GM12878 (cell line): ENCODE data around the gene RAP1GAP2. TPM values are rescaled to one million over a fixed set of nuclear protein-coding genes. Genes with fewer than 3 reads are reported as not detected.

Experiments used
- ATAC-seq: fragments of 200-7000 bp; cut with Tn5 transposase; 3 replicates; pipeline ENCODE4 v1.9.1; 2020; ENCODE audit warnings: mild to moderate bottlenecking, moderate library complexity
- BruUV-seq: library from RNA; stranded (reverse); fragments of 400-500 nt; replicated peaks from 2 replicates; lab custom pipeline; 2021; lab: Mats Ljungman, UMichigan
- CTCF ChIA-PET: fragments of 300-600 bp; sonication (Branson Sonifier 250); formaldehyde crosslinking; extraction: SDS; loops from one replicate; lab custom pipeline; 2021; ENCODE audit warnings: inconsistent platforms; lab: Yijun Ruan, JAX
- POLR2A ChIA-PET: fragments of 350-600 bp; formaldehyde crosslinking; extraction: SDS; loops from one replicate; lab custom pipeline; 2021; ENCODE audit warnings: inconsistent platforms; lab: Charles Lee
- RAD21 ChIA-PET: fragments of 300-600 bp; sonication (Branson Sonifier 250); formaldehyde crosslinking; loops from one replicate; lab custom pipeline; 2023; ENCODE audit warnings: antibody characterized with exemption; ENCODE audit not compliant: unreplicated experiment; lab: Charles Lee
- SMC1A ChIA-PET: fragments of 300-600 bp; sonication (Branson Sonifier 250); formaldehyde crosslinking; loops from one replicate; lab custom pipeline; 2023; ENCODE audit not compliant: unreplicated experiment, uncharacterized antibody; lab: Charles Lee
- DNase-seq: peaks from one replicate; pipeline ENCODE4 v3.0.0-alpha.2; 2011; ENCODE audit warnings: low read depth, low spot score
- FAIRE-seq: peaks from 3 replicates; lab custom pipeline; 2011; peaks lifted over from hg19 to GRCh38; lab: Jason Lieb, UNC
- H2AFZ ChIP-seq: 2 replicates; pipeline ENCODE4 v1.6.0; 2011; ENCODE audit warnings: low read depth, low read length, control low read depth; ENCODE audit not compliant: control insufficient read depth
- H3K27ac ChIP-seq: 2 replicates; pipeline ENCODE4 v1.5.1; 2011; ENCODE audit warnings: control low read depth; ENCODE audit not compliant: control insufficient read depth, insufficient read depth
- H3K27me3 ChIP-seq, 2 experiments: replicated peaks in 1 of 2; 2 replicates each; pipeline versions ENCODE4 v1.6.0 to v1.6.1; 2011; ENCODE audit warnings: low read length in 1 of 2; ENCODE audit not compliant: control insufficient read depth in 2 of 2, insufficient read depth in 2 of 2
- H3K36me3 ChIP-seq, 2 experiments: 2 replicates each; pipeline ENCODE4 v1.5.1; 2011; ENCODE audit warnings: low read length in 1 of 2; ENCODE audit not compliant: control insufficient read depth in 2 of 2, insufficient read depth in 2 of 2
- H3K4me1 ChIP-seq: 2 replicates; pipeline ENCODE4 v1.6.1; 2011; ENCODE audit warnings: mild to moderate bottlenecking, low read length, moderate library complexity, mixed read lengths; ENCODE audit not compliant: control insufficient read depth, insufficient read depth
- H3K4me2 ChIP-seq: 2 replicates; pipeline ENCODE4 v1.6.0; 2011; ENCODE audit warnings: control low read depth; ENCODE audit not compliant: control insufficient read depth, insufficient read depth
- H3K4me3 ChIP-seq: fragments of 200-600 bp; sonication (generic); 2 replicates; pipeline ENCODE4 v1.5.1; 2016
- H3K79me2 ChIP-seq: 2 replicates; pipeline ENCODE4 v1.6.0; 2011; ENCODE audit warnings: low read length; ENCODE audit not compliant: control insufficient read depth, insufficient read depth
- H3K9ac ChIP-seq: 2 replicates; pipeline ENCODE4 v1.8.0; 2011; ENCODE audit warnings: low read length, control low read depth, mixed read lengths; ENCODE audit not compliant: control insufficient read depth, insufficient read depth
- H3K9me3 ChIP-seq: replicated peaks from 3 replicates; pipeline ENCODE4 v1.5.1; 2011; ENCODE audit warnings: mild to moderate bottlenecking, low read length; ENCODE audit not compliant: control insufficient read depth, insufficient read depth
- H4K20me1 ChIP-seq: 2 replicates; pipeline ENCODE4 v1.6.0; 2011; ENCODE audit not compliant: control insufficient read depth, insufficient read depth
- NBN ChIP-seq: fragments of 450-650 bp; IDR thresholded peaks from 2 replicates; pipeline ENCODE4 v1.6.1; 2016
- NR2C2 ChIP-seq: IDR thresholded peaks from 2 replicates; pipeline ENCODE4 v1.6.1; 2011; ENCODE audit warnings: borderline replicate concordance, low read depth; ENCODE audit not compliant: control insufficient read depth, insufficient read length
- PML ChIP-seq: IDR thresholded peaks from 2 replicates; pipeline ENCODE4 v1.6.1; 2012; ENCODE audit warnings: low read length, inconsistent platforms
- POLR2A ChIP-seq: IDR thresholded peaks from 2 replicates; pipeline ENCODE4 v1.6.1; 2011; ENCODE audit warnings: low read depth, mild to moderate bottlenecking, low read length
- PRDM15 ChIP-seq: fragments of 450-650 bp; formaldehyde crosslinking; IDR thresholded peaks from 2 replicates; pipeline ENCODE4 v1.4.0; 2020; ENCODE audit warnings: mild to moderate bottlenecking, moderate library complexity
- RBBP5 ChIP-seq: fragments of 200-600 bp; sonication (generic); conservative IDR thresholded peaks from 2 replicates; pipeline ENCODE4 v1.6.1; 2016
- RELA ChIP-seq: fragments of 450-650 bp; IDR thresholded peaks from 2 replicates; pipeline ENCODE4 v1.8.0; 2014; ENCODE audit warnings: borderline replicate concordance; ENCODE audit not compliant: partially characterized antibody
- SMAD5 ChIP-seq: IDR thresholded peaks from 2 replicates; pipeline ENCODE4 v1.6.1; 2016; ENCODE audit warnings: antibody characterized with exemption, low read depth
- ZNF274 ChIP-seq: IDR thresholded peaks from one replicate; pipeline ENCODE4 v1.8.0; 2011; ENCODE audit not compliant: insufficient read length, insufficient read depth
- WGBS: methylation state at CpG from one replicate; pipeline ENCODE4 v1.1.6; 2016; ENCODE audit warnings: low lambda C conversion rate; ENCODE audit not compliant: insufficient replicate concordance, insufficient coverage; ENCODE audit errors: missing lambda C conversion rate; 5-methylcytosine and 5-hydroxymethylcytosine counted together
- in situ Hi-C: fragments of 300-500 bp; cut with MboI; formaldehyde crosslinking; loops from 9 replicates; pipeline ENCODE4 v1.14.3; 2018; ENCODE audit warnings: mixed read lengths
- intact Hi-C: fragments of 100-400 bp; cut with micrococcal nuclease; formaldehyde crosslinking; loops from one replicate; pipeline ENCODE4 v1.14.2; 2022; ENCODE audit not compliant: unreplicated experiment
- polyA plus RNA-seq, 11 experiments: library from polyadenylated mRNA; depleted of rRNA in 4 of 11; unstranded in 6 of 11; stranded (reverse) in 5 of 11; fragments of >200 nt; fragmentation: Nextera tagmentation in 4 of 11; fragmentation: Illumina TruSeq in 1 of 11; extraction: Ambion mirVana in 4 of 11; extraction: Trizol in 1 of 11; gene quantifications; 1 replicate in 1 of 11; 2 replicates in 10 of 11; pipeline versions ENCODE4 v1.2.1 to v1.2.3, GENCODE V29; 2011 to 2016; ENCODE audit warnings: inconsistent platforms in 2 of 11, missing spikeins in 2 of 11, low read depth in 1 of 11
- total RNA-seq, 4 experiments: library from RNA; depleted of rRNA in 3 of 4; stranded (reverse); fragments of >200 nt in 3 of 4; fragmentation: Illumina TruSeq in 1 of 4; extraction: Trizol in 1 of 4; gene quantifications; 2 replicates each; pipeline versions ENCODE4 v1.2.1 to v1.2.3, GENCODE V29; 2013 to 2021
- TF ChIP-seq, protein P1 (sequence below): IDR thresholded peaks from 2 replicates; pipeline ENCODE4 v1.6.1; 2012; ENCODE audit warnings: low read depth, low read length, improper control_type of control experiment
- TF ChIP-seq, protein P2 (sequence below): fragments of 450-650 bp; IDR thresholded peaks from 2 replicates; pipeline ENCODE4 v1.6.1; 2016; ENCODE audit warnings: mild to moderate bottlenecking, moderate library complexity, borderline replicate concordance

The RAP1GAP2 gene
- total and polyA plus RNA-seq, 10 of the 15 experiments (the other 5 are each of a cell fraction or from before 2014, with no cell fraction given) = 0.03 to 0.95 (median 0.49) TPM; not detected in 2

- BruUV-seq = no TSS peak
- no peak for FAIRE-seq
- intact Hi-C loops = no loop called here
- TF ChIP-seq PML = no peak
- TF ChIP-seq ZNF274 = no peak
- TF ChIP-seq NBN = no peak
- no peak for TF ChIP-seq RBBP5
- TF ChIP-seq PRDM15 (CRISPR knock-in tag) = no peak
- no peak for TF ChIP-seq POLR2A
- TF ChIP-seq, protein P1, sequence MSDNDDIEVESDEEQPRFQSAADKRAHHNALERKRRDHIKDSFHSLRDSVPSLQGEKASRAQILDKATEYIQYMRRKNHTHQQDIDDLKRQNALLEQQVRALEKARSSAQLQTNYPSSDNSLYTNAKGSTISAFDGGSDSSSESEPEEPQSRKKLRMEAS = no peak
- no peak for TF ChIP-seq NR2C2
- TF ChIP-seq RELA = no peak
- TF ChIP-seq, protein P2, sequence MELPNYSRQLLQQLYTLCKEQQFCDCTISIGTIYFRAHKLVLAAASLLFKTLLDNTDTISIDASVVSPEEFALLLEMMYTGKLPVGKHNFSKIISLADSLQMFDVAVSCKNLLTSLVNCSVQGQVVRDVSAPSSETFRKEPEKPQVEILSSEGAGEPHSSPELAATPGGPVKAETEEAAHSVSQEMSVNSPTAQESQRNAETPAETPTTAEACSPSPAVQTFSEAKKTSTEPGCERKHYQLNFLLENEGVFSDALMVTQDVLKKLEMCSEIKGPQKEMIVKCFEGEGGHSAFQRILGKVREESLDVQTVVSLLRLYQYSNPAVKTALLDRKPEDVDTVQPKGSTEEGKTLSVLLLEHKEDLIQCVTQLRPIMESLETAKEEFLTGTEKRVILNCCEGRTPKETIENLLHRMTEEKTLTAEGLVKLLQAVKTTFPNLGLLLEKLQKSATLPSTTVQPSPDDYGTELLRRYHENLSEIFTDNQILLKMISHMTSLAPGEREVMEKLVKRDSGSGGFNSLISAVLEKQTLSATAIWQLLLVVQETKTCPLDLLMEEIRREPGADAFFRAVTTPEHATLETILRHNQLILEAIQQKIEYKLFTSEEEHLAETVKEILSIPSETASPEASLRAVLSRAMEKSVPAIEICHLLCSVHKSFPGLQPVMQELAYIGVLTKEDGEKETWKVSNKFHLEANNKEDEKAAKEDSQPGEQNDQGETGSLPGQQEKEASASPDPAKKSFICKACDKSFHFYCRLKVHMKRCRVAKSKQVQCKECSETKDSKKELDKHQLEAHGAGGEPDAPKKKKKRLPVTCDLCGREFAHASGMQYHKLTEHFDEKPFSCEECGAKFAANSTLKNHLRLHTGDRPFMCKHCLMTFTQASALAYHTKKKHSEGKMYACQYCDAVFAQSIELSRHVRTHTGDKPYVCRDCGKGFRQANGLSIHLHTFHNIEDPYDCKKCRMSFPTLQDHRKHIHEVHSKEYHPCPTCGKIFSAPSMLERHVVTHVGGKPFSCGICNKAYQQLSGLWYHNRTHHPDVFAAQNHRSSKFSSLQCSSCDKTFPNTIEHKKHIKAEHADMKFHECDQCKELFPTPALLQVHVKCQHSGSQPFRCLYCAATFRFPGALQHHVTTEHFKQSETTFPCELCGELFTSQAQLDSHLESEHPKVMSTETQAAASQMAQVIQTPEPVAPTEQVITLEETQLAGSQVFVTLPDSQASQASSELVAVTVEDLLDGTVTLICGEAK = no peak
- TF ChIP-seq SMAD5 = no peak
- Histone ChIP-seq H3K79me2 (no peaks in the 10 kb centered on the region), H3K4me2 (no peak overlapping the region), H4K20me1 (no peaks in the 10 kb centered on the region), H3K4me3 (no peak overlapping the region), H3K9ac (no peak overlapping the region), H3K27me3 (peaks cover 0 to 3% of the 10 kb centered on the region in 2 experiments; a peak in 1 of 4 replicates), H3K9me3 (no peaks in the 10 kb centered on the region), H3K4me1 (peaks cover 7% of the 10 kb centered on the region), H2AFZ (no peak overlapping the region), H3K27ac (no peak overlapping the region), H3K36me3 (no peaks in the 10 kb centered on the region)
- in situ Hi-C loops = no loop called here
- POLR2A ChIA-PET = no interaction called here
- WGBS = 54% methylated on average over 11 of the region's 11 CpGs
- RAD21 ChIA-PET = no interaction called here
- DNase-seq = no peak
- ATAC-seq = no peak
- SMC1A ChIA-PET = no interaction called here
- CTCF ChIA-PET = no interaction called here
Measured at GRCh38 chr17:2798188-2798587, 1.9 kb downstream of the RAP1GAP2 start.
